DND-41 (cell line): Measurements from ENCODE around the gene ALDOB.

Experiments
- EZH2 ChIP-seq: IDR thresholded peaks from 3 replicates; pipeline ENCODE4 v1.6.1; 2012; ENCODE audit warnings: borderline replicate concordance, low read depth, mild to moderate bottlenecking, moderate library complexity, low read length, inconsistent platforms; ENCODE audit not compliant: severe bottlenecking
- TF ChIP-seq, protein P1 (sequence below): IDR thresholded peaks from 2 replicates; pipeline ENCODE4 v1.5.1; 2012; ENCODE audit warnings: borderline replicate concordance, low read length, moderate library complexity, mild to moderate bottlenecking; ENCODE audit not compliant: poor library complexity, severe bottlenecking; ENCODE audit errors: extremely low read depth

DNA sequence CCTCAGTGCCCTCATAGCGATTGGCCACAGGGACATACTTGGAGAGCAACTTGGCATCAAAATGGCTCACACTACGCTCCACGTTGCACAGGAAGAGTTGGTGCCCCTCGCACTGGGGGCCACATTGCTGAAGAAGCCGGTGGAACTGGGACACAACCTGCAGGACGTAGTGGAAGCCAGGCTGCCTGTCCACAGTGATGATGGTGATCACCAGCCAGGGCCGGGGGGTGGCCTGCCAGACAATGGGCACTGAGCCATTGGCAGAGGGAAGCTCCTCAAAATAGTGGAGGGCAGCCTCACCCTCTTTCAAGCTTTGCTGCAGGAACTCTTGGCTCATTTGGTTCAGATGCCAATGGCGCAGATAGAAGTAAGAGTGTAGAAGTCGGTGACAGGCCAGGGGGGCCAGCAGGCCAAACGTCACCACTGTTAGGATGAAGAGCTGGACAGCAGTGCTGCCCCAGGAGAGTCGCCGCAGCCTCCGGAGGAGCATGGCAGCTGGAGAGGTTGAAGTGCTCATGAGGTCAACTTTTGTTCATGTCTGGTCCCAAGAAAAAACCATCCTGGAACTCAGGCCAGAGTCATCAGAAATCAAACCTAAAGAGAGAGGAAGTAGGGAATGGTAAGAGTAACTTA, 41.1 kb upstream of the ALDOB start:
- TF ChIP-seq, protein P1, sequence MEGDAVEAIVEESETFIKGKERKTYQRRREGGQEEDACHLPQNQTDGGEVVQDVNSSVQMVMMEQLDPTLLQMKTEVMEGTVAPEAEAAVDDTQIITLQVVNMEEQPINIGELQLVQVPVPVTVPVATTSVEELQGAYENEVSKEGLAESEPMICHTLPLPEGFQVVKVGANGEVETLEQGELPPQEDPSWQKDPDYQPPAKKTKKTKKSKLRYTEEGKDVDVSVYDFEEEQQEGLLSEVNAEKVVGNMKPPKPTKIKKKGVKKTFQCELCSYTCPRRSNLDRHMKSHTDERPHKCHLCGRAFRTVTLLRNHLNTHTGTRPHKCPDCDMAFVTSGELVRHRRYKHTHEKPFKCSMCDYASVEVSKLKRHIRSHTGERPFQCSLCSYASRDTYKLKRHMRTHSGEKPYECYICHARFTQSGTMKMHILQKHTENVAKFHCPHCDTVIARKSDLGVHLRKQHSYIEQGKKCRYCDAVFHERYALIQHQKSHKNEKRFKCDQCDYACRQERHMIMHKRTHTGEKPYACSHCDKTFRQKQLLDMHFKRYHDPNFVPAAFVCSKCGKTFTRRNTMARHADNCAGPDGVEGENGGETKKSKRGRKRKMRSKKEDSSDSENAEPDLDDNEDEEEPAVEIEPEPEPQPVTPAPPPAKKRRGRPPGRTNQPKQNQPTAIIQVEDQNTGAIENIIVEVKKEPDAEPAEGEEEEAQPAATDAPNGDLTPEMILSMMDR: no peak
- TF ChIP-seq EZH2: no peak
